ENCODE results near the gene NEUROG1. TPM values are rescaled to one million over a fixed set of nuclear protein-coding genes. Genes with fewer than 3 reads are reported as not detected.
"Not testable (repeated sequence)": the region's sequence is repeated elsewhere in the genome, so short reads cannot be mapped to it uniquely, and the experiment has no call there.

The NEUROG1 gene
- total RNA-seq, 1 donor from 2014 or later: not detected

- DNase-seq (no peak), ATAC-seq (ENCODE audit: poor library complexity) (no peak)
- intact Hi-C loops (cut with DNase I): no loop called here
Measured at GRCh38 chr5:135508496-135509005, 27.2 kb downstream of the NEUROG1 start.

- ATAC-seq (ENCODE audit: poor library complexity): no peak
- intact Hi-C loops (cut with DNase I): no loop called here
- DNase-seq: no peak
Measured at GRCh38 chr5:135505973-135506372, 29.8 kb downstream of the NEUROG1 start.

GRCh38 chr5:135504376-135504775 lies 31.4 kb downstream of the NEUROG1 start:
- intact Hi-C loops (cut with DNase I): no loop called here
- ATAC-seq (ENCODE audit: poor library complexity) (no peak), DNase-seq (no peak)

DNA sequence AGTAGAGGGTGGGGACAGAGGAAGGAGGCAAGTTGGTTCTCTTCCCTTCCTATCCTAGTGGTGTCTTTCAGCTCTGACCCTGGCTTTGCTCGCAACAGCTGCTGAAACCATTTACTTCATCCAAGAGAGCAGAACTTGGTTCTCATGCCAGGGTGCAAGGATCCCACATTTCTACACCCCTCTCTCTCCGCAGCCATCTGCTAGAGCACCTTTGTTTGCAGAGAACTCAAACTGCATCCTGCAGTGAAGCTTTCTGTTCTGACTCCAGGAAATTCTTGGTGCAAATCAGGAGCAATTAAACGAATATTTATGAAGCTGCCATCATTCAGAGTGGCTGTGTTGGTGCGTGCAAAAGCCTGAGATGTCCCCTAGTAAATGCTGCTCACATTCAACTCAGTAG lies 31.9 kb downstream of the NEUROG1 start:
- ATAC-seq (ENCODE audit: poor library complexity): no peak
- intact Hi-C loops (cut with DNase I): no loop called here
- no peak for DNase-seq

GRCh38 chr5:135502836-135503520 lies 32.8 kb downstream of the NEUROG1 start:
- intact Hi-C loops (cut with DNase I): no loop called here
- no peak for ATAC-seq (ENCODE audit: poor library complexity)
- no peak for DNase-seq

DNA sequence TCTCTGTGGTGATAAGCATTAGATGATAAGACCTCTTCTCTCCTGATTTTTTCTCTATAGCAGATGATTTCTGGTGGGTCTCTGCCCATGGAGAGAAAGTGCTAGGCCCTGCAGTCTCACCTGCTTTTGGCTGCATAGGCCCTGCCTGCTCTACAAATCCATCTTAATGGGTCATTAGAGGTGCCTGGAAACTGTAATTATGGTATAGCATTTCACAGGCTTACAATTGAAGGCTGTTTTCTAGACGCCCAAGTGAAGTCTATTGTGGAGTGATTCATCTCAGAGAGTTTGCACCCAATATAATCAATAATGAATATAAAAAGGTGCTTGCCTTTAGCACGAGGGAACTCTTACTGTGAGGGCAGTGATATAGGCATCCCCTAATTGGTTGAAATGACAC lies 33.8 kb downstream of the NEUROG1 start:
- intact Hi-C loops (cut with DNase I): no loop called here
- DNase-seq (no peak), ATAC-seq (ENCODE audit: poor library complexity) (no peak)

DNA sequence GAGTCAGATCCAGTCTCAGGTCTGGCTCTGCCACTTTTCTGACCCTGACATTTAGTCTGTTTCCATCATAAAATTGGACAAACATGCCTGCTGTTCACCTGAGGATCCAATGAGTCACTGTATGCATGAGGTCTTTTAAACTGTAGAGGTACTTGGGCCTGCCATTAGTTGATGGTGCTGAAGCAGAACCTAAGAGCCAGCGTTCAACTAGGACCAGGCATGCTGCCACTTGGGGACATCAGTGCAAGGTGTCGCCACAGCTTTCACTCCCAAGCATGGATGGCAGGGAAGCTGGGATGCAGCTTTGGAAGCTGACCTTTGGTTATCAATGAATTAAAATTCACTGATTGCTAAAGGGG lies 37.1 kb downstream of the NEUROG1 start:
- DNase-seq (no peak), ATAC-seq (ENCODE audit: poor library complexity) (no peak)
- intact Hi-C loops (cut with DNase I): no loop called here

GRCh38 chr5:135497971-135498636 lies 37.7 kb downstream of the NEUROG1 start:
- ATAC-seq (ENCODE audit: poor library complexity): no peak
- intact Hi-C loops (cut with DNase I): no loop called here
- no peak for DNase-seq

DNA sequence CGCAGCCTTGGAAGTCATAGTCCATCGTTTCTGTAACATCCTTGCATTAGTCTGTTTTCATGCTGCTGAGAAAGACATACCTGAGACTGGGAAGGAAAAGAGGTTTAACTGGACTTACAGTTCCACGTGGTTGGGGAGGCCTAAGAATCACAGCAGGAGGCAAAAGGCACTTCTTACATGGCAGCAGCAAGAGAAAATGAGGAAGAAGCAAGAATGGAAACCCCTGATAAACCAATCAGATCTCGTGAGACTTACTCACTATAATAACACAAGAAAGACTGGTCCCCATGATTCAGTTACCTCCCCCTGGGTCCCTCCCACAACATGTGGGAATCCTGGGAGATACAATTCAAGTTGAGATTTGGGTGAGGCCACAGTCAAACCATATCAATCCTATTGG lies 40.2 kb downstream of the NEUROG1 start:
- DNase-seq; intact Hi-C loops (cut with DNase I); ATAC-seq (ENCODE audit: poor library complexity): not testable (repeated sequence)

GRCh38 chr5:135494196-135494595 lies 41.6 kb downstream of the NEUROG1 start:
- intact Hi-C loops (cut with DNase I): no loop called here
- ATAC-seq (ENCODE audit: poor library complexity): no peak
- no peak for DNase-seq

- ATAC-seq (ENCODE audit: poor library complexity): no peak
- intact Hi-C loops (cut with DNase I): no loop called here
- DNase-seq: no peak
Measured at GRCh38 chr5:135493406-135494180, 42.2 kb downstream of the NEUROG1 start.

DNA sequence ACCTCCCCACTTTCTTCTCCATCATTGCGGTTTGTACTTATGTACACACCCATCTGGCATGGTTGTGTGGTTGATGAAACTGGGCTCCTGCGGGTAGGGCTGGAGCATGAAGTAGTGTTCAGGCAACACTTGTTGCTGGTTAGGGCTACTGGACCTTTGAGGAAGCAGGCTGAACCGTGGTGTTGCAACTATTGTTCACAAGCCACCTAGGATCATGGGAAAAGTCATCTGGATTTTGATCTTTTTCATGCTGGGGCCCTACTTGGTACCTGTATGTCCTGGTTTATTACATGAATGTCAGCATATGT lies 43.5 kb downstream of the NEUROG1 start:
- intact Hi-C loops (cut with DNase I): no loop called here
- DNase-seq (no peak), ATAC-seq (ENCODE audit: poor library complexity) (no peak)

- intact Hi-C loops (cut with DNase I): no loop called here
- ATAC-seq (ENCODE audit: poor library complexity) (no peak), DNase-seq (no peak)
Measured at GRCh38 chr5:135491552-135492318, 44.0 kb downstream of the NEUROG1 start.

- ATAC-seq (ENCODE audit: poor library complexity) (no peak), DNase-seq (no peak)
- intact Hi-C loops (cut with DNase I): no loop called here
Measured at GRCh38 chr5:135491038-135491551, 44.7 kb downstream of the NEUROG1 start.

DNA sequence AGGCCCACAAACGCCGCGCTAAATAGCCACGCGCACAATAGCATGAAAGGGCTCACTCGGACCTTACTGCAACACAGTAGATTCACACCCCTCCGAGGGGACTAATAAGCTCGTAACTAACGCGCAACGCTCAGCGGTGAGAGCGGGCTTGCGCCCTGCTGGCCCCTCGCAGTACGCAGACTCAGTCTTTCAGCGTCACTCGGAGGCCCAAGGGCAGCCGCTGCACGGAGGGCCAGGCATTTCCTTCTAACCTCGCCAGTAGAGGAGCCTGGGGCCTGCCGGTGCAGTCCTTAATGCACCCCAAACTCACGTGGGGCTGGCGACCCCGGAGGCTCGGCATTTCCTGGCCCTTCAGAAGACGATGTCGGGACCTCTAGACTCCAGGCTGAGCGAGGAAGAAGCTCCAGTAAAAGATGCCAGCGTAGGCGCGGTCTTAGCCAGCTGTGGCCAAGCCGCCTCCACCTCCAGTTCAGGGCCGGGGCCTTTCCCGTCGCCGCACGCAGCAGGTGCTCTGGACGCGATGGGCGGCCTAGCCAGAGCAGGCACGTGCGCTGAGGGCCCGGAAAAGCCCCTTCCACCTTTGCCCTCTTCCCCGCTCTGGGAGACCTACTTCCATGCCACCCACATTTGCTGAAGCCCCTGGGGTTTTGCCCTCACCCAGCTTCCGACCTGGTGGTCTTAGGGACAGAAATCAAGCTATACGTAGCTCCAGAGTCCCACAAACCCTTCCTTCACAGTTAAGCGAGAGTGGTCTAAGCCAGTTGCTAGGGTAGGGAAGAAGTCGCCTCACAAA lies 45.3 kb downstream of the NEUROG1 start:
- intact Hi-C loops (cut with DNase I): no loop called here
- no peak for ATAC-seq (ENCODE audit: poor library complexity)
- no peak for DNase-seq

DNA sequence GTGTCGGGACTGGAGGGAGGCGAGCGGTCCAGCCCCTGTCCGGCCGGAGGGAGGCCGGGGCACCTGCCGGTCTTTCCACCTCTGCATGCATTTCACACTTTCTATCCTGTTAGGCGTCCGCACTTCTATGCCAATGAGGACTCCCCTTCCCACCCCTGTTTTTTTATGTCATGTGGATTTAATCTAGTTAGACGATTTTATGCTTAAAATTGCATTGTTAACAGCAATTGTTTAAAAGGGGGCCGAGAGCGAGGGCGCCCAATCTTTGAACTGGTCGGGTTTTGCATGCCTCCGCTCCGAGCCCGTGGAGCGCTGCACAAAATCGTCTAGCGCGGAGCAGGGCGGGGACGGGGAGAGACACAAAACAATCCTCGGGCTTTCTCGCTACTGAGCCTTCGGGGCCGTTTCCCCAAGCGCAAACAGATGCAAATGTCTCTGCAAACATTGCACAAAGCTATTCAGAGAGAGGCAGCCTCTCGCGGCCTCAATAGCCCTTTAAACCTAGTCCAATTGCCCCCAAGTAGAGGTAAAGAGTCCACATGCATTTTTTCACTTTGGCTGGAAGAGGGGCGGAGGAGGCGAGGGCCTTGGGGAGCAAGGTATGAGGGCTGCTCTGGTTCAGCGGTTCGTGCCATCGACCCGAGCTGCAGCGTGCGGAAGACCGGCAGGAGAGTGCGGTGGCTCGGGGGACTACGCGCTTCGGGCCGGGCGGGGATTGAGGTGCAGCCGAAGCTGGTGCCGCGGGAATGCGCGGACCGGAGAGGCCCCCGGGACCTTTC lies 46.1 kb downstream of the NEUROG1 start:
- ATAC-seq (ENCODE audit: poor library complexity): no peak
- DNase-seq: no peak
- intact Hi-C loops (cut with DNase I): no loop called here

- DNase-seq (no peak), ATAC-seq (ENCODE audit: poor library complexity) (peak; percentile 26)
- intact Hi-C loops (cut with DNase I): no loop called here
Measured at GRCh38 chr5:135488727-135489465, 46.9 kb downstream of the NEUROG1 start.
